Mesodermal cell (in vitro differentiated cells): ENCODE measurements around the gene RAD1. TPM values are rescaled to one million over a fixed set of nuclear protein-coding genes. Genes with fewer than 3 reads are reported as not detected.

ENCODE experiments used
- H3K27ac ChIP-seq: 2 replicates; pipeline ENCODE4 v1.7.0; 2013; ENCODE audit warnings: mild to moderate bottlenecking, low read depth, low read length, moderate library complexity; ENCODE audit not compliant: severe bottlenecking
- H3K36me3 ChIP-seq: 2 replicates; pipeline ENCODE4 v1.7.1; 2013; ENCODE audit warnings: mild to moderate bottlenecking, low read length, moderate library complexity; ENCODE audit not compliant: control insufficient read depth, insufficient read depth
- H3K4me1 ChIP-seq: one replicate; pipeline ENCODE4 v1.7.1; 2013; ENCODE audit warnings: mild to moderate bottlenecking, low read length; ENCODE audit not compliant: insufficient read depth, control insufficient read depth, poor library complexity, severe bottlenecking
- H3K4me3 ChIP-seq: 2 replicates; pipeline ENCODE4 v1.7.0; 2013; ENCODE audit warnings: low read length, control low read depth, mild to moderate bottlenecking; ENCODE audit not compliant: insufficient read depth, poor library complexity, severe bottlenecking; ENCODE audit errors: extremely low read depth
- H3K9me3 ChIP-seq: 2 replicates; pipeline ENCODE4 v1.7.1; 2013; ENCODE audit warnings: mild to moderate bottlenecking, low read length, moderate library complexity; ENCODE audit not compliant: control insufficient read depth
- WGBS, 2 experiments: methylation state at CpG; one replicate each; pipeline ENCODE4 v1.1.5; 2013; ENCODE audit warnings: missing lambda C conversion rate in 2 of 2; ENCODE audit not compliant: insufficient coverage in 2 of 2; 5-methylcytosine and 5-hydroxymethylcytosine counted together
- polyA plus RNA-seq, 2 experiments: library from polyadenylated mRNA; stranded (reverse); fragments of 50-300 nt; gene quantifications; one replicate each; pipeline ENCODE4 v1.2.3, GENCODE V29; 2013

RAD1 gene, protein sequence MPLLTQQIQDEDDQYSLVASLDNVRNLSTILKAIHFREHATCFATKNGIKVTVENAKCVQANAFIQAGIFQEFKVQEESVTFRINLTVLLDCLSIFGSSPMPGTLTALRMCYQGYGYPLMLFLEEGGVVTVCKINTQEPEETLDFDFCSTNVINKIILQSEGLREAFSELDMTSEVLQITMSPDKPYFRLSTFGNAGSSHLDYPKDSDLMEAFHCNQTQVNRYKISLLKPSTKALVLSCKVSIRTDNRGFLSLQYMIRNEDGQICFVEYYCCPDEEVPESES
- 22.5 TPM for polyA plus RNA-seq (2013, experiment 1 of 2)
- polyA plus RNA-seq (2013, experiment 2 of 2): 23.7 TPM

DNA sequence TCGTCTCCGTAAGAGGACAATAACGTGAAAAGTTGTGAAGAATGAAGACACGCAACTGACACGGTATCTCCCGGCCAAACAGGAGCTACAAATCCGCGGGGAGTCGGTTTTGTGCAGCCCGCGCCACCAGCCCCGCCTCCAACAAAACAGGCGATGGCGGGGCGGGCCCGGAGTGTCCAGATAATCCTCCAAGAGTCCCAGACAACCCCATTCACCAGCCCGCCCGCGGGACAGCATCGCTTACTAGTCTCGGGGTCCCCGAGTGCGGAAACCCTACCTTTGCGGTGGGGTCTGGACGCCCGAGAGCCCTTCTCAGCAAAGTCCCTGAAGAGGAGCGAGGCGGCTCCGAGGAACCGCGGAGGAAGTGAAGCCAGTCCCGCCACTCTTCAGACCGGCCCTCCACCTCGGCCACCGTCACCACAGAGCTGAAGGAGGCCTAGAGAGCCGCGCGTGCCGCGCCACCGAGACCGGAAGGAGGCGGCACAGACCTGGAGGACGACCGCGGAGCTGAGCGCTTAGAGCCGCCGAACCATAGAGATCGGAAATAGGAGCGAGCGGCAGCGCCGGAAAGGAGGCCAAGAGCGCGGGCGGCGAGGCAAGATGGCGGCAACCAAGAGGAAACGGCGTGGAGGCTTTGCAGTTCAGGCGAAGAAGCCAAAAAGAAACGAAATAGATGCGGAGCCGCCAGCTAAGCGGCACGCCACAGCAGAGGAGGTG lies at the start of gene RAD1, which contains the start of gene BRIX1:
Gene RAD1, minus strand, starts transcription at position 366 of the 717 bp plus-strand sequence. CDS start 612 bp downstream, outside the sequence.
Gene BRIX1, plus strand, starts transcription at position 573 of the 717 bp plus-strand sequence. Its CDS starts 28 bp downstream, at position 601.
- peaks cover 33% of the 10 kb centered on the region for H3K36me3 ChIP-seq
- no peaks in the 10 kb centered on the region for H3K9me3 ChIP-seq
- H3K4me1 ChIP-seq: peaks cover 7% of the 10 kb centered on the region
- 0 to 1% methylated on average over 41 to 50 of the region's 67 CpGs for WGBS, 2 experiments
- peak within 1 kb of the TSS; percentile 82 for H3K4me3 ChIP-seq
- H3K27ac ChIP-seq: peak within 1 kb of the TSS; percentile 86

DNA sequence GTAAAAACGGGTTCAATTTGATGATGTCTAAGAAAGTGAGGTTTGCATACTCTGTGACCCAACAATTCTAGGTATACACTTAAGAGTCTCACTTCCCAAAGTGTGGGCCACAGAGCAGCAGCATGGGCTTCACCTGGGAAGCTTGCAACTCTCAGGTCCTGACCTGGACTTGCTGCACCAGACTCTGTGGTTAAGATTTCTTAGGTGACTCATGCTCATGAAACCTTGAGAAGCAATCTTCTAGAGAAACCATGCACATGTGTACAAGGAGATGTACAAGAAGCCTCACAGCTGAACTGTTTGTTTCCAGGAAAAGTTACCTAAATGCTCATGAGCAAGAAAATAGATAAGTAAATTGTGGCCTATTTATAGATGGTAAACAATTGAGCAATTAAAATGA lies 44.0 kb upstream of the RAD1 start:
- Histone ChIP-seq H3K27ac (no peak overlapping the region), H3K4me1 (peaks cover 3% of the 10 kb centered on the region), H3K36me3 (peaks cover 15% of the 10 kb centered on the region), H3K9me3 (no peaks in the 10 kb centered on the region), H3K4me3 (no peak overlapping the region)
- no CpG with 5 or more reads among the region's 1 CpG for WGBS, 2 experiments

DNA sequence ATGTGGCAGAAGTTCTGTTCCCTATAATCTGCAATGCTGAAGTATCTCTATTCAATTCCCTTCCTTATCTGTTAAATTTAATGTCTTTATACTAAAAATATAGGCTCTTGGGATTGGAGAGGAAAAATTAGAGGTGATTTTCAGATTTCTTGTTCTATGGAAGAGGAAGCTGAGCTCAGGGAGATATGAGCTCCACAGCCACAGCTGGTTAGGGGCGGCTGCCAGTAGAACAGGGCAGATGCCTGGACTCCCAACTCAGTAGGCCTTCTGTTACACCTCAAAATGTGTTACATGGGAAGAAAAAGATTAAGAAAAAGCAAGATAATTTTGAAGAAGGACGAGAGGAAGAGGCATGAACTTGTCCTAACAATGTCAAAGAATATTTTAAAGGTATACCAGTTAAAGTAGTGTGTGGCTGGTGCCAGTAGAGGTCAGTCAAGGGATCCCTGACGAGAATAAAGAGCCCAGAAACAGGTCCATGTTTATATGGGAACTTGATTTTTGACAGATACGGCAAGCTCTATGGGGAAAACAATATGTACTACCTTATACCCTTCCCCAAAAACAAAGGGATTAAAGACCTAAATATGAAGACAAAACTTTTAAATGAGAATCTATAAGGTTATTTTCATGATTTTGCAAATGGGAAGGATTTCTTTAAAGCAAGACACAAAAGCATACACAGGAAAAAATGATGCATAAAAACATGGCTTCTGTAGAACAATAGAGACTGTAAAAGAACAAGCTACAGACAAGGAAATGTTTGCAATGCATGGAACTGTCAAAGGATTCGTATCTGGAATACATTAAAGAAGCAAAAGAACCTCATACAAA lies 42.8 kb upstream of the RAD1 start:
- no peaks in the 10 kb centered on the region for H3K9me3 ChIP-seq
- peaks cover 3% of the 10 kb centered on the region for H3K4me1 ChIP-seq
- WGBS, 2 experiments: 63 to 100% methylated on average over 2 to 3 of the region's 5 CpGs
- no peak overlapping the region for H3K27ac ChIP-seq
- H3K4me3 ChIP-seq: no peak overlapping the region
- H3K36me3 ChIP-seq: peaks cover 24% of the 10 kb centered on the region

DNA sequence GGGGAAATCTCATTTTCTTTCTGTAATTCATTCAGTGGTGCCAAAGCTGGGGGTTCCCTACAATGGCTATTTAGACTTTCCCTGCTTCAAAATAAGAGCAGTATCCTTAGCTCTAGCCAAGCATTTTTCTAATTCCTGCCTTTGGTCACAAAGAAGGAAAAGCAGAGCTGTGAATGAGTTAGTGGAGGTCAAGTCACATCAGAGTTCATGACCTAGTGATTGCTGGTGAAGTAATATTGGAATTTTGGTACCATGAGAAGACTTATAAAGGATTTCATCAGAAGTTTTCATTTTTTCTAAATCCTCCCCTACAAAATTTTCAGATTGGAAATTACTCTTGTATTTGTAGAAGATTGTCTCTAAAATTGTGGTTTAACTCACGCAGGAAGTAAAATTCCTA lies 42.0 kb upstream of the RAD1 start:
- H3K9me3 ChIP-seq: no peaks in the 10 kb centered on the region
- H3K4me3 ChIP-seq: no peak overlapping the region
- peaks cover 31% of the 10 kb centered on the region for H3K36me3 ChIP-seq
- no peak overlapping the region for H3K27ac ChIP-seq
- 100% methylated on average over 1 of the region's 1 CpG; no CpG with 5 or more reads in 1 of the 2 experiments for WGBS, 2 experiments
- peaks cover 3% of the 10 kb centered on the region for H3K4me1 ChIP-seq

DNA sequence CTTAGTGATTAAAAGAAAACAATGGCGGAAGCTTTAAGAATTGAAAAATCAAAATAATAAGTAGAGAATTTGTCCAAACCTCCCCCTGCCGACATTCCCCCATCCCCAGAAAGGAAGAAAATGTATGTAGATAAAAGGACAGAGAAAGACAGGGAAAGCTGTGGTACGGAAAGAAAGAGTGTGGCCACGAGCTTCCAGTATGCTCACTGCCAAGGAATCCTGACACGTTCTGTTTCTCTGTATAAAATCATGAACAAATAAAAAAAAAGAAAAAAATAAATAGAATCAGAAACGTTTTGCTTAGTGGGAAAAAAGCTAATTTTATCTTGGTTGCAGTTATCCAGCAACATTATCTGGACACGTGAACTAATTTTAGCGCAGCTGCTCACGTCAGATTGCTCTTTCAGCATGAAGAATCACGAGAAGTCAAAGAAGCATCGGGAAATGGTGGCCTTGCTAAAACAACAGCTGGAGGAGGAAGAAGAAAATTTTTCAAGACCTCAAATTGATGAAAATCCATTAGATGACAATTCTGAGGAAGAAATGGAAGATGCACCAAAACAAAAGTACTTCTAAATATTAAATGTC lies 29.2 kb upstream of the RAD1 start:
- H3K9me3 ChIP-seq: no peaks in the 10 kb centered on the region
- H3K4me3 ChIP-seq: no peak overlapping the region
- 90 to 96% methylated on average over 5 to 7 of the region's 11 CpGs for WGBS, 2 experiments
- no peaks in the 10 kb centered on the region for H3K4me1 ChIP-seq
- no peak overlapping the region for H3K27ac ChIP-seq
- H3K36me3 ChIP-seq: peaks cover 71% of the 10 kb centered on the region

DNA sequence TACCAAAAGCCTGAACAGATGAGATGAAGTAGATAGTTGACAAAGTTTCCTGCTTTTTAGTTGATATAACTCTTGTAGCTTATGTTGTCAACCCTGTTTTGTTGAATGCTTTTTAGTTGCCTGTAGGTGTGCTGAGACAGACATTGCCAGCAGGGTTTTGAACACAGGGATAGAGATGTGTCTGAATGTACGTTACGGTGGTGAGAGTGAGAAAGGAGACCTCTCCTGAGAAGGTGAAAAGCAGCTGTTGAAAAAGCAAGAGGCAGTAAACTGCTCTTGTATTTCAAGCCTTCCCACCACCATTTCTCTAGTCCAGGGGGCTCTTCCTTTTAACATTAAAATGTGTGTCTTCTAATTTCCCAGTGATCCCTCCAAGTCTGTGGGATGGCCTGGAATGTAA lies 28.7 kb upstream of the RAD1 start:
- H3K9me3 ChIP-seq: no peaks in the 10 kb centered on the region
- H3K36me3 ChIP-seq: peaks cover 71% of the 10 kb centered on the region
- H3K4me3 ChIP-seq: no peak overlapping the region
- 100% methylated on average over 2 of the region's 2 CpGs; no CpG with 5 or more reads in 1 of the 2 experiments for WGBS, 2 experiments
- H3K4me1 ChIP-seq: no peaks in the 10 kb centered on the region
- H3K27ac ChIP-seq: no peak overlapping the region

DNA sequence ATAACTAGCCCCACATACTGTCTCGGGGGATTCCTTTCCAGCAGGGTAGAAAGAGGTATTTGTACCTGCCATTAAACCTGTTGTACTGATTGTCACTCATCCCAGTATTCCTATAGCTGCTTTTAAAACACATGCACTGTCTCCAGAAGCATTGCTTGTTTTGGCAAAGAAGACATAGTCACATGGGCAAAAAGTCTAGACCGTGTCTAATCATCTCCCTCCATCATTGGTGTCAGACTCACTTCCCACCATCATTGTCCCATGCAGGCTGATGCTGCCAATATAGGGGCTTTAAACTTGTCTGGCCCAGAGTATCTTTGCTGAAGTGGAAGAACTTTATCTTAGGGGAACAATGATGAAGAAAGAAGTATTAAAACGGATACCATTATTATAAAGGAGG lies 26.6 kb upstream of the RAD1 start:
- Histone ChIP-seq H3K4me1 (no peaks in the 10 kb centered on the region), H3K36me3 (peaks cover 79% of the 10 kb centered on the region)

DNA sequence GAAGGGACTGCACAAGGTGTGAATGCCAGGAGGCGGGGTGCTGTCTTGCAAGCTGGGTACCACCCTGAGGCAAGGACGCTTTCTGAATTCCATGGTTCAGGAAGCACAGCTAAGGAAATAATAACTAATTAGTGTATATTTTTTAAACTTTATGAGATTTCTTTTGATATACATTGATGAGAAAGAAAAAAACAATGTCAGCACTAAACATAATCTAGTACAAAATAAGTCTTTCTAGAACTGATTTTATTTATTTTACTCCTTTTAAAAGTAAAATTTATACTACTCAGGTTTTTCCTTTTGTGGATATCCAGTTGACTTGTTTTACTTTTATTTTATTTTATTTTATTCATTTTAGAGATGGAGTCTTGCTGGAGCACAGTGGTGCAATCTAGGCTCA lies 17.6 kb upstream of the RAD1 start:
- Histone ChIP-seq H3K27ac (no peak overlapping the region), H3K4me3 (no peak overlapping the region), H3K36me3 (peaks cover 49% of the 10 kb centered on the region), H3K4me1 (peaks cover 11% of the 10 kb centered on the region), H3K9me3 (no peaks in the 10 kb centered on the region)
- WGBS, 2 experiments: 100% methylated on average over 1 of the region's 2 CpGs; no CpG with 5 or more reads in 1 of the 2 experiments

More for the DNA sequence above, 26.6 kb upstream of the RAD1 start:
- Histone ChIP-seq H3K9me3 (no peaks in the 10 kb centered on the region), H3K4me3 (no peak overlapping the region), H3K27ac (no peak overlapping the region)
- 89 to 92% methylated on average over 2 to 3 of the region's 3 CpGs for WGBS, 2 experiments

DNA sequence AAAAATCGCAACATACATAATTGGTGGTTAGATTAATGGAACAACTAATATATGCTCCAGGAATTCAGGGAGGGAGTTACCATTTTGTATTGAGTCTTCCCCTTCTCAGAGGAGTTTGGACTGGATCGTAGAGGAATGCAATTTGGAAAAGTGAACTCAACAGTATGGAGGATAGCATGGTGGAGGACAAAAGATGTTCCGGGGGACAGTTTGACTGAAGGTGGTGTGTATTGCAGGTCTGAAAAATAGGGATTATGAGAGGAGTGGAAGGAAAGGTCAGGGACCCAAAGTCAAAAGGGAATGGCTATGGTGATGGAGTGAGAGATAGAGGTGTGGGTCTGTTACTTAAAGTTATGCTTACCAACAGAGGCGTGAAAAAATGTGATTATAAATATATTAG lies 15.6 kb upstream of the RAD1 start:
- 86 to 87% methylated on average over 3 of the region's 4 CpGs for WGBS, 2 experiments
- Histone ChIP-seq H3K4me1 (peaks cover 11% of the 10 kb centered on the region), H3K27ac (no peak overlapping the region)

DNA sequence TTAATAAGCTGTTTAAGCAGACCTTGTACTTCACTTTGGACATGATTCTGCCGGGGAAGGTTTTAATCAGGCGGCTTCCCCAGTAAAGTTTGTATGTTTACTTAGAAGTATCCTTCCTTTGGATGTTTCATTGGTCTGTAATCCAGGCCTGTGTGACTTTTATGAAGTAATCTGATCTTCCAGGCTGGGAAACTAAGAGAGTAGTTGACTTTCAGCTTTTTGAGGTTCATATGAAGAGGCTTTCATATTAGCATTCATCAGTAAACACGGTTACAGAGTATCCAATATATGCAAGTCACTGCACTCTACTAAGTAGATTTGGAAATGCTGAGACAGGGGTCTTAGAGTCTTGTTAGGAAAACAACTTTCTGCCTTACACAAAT lies 15.1 kb upstream of the RAD1 start:
- Histone ChIP-seq H3K36me3 (peaks cover 40% of the 10 kb centered on the region), H3K27ac (peak overlapping the region; percentile 89), H3K4me3 (peak overlapping the region; percentile 84), H3K4me1 (peaks cover 11% of the 10 kb centered on the region), H3K9me3 (no peaks in the 10 kb centered on the region)
- 0 to 10% methylated on average over 1 to 2 of the region's 3 CpGs for WGBS, 2 experiments

More for the DNA sequence above, 15.6 kb upstream of the RAD1 start:
- Histone ChIP-seq H3K4me3 (peak overlapping the region; percentile 84), H3K9me3 (no peaks in the 10 kb centered on the region), H3K36me3 (peaks cover 40% of the 10 kb centered on the region)
